Stimulated activated CD4-positive, alpha-beta T cell treated with anti-CD3 and anti-CD28 coated beads, Interleukin-2, amount 100 ng/mL, for 48 hours (primary cell): ENCODE results near the gene ZBTB7C.

Source experiments
- DNase-seq, 2 donors: peaks; one replicate each; pipeline ENCODE4 v3.0.0-alpha.2; 2020

The ZBTB7C gene

GRCh38 chr18:48048251-48048650 is 360.9 kb downstream of the ZBTB7C start:
- DNase-seq = no peak

DNA sequence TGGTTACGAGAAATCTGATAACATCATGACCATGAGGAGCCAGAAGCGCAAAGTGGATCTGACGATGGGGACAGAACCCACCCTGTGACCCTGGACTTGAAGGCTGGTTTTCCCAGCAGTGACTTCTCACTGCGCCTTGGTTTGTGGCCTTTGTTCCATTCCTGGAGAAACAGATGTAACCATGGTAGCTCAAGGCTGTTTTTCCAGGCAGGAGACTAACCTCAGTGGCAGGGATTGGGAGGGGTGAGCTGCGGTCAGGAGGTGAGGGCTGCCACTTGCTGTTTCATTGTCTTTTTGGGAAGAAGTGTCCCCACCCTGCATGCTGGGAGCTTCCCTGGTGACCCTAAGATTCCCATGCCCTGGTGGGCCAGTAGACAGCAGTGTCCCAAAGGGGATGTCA is 362.3 kb downstream of the ZBTB7C start:
- no peak for DNase-seq

DNA sequence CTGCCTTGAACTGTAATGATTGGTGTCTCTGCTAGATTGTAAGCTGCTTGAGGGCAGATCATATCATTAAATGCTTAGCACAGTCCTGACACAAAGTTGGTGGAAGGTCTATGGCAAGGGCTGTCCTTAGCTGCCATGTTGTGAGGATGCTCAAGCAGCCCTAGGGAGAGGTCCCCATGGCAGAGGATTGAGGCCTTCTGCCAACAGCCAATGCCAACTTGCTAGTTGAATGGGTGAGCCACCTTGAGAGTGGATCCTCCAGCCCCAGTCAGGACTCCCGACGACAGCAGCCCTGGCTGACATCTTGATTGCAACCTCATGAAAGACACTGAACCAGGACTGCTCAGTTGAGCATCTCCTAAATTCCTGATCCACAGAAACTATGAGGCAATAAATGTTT is 363.4 kb downstream of the ZBTB7C start:
- DNase-seq = no peak

DNA sequence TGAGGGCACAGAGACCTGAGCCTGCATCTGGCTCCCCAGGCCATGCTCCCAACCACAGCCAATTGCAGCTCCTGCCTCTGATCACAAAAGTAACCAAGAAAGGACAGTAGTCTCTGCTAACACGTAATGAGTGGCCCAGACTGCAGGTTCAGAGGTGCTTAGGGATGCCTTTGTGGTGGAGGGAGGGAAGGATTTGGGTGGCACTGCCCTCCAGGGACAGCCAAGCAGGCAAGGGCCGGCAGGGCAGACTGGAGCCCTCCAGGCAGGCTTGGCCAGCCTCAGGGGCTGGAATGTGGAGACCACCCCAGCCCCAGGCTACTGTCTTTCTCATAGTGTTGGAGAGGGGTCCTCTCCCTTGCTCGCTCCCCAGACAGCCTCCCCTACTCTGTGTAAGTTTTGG is 364.2 kb downstream of the ZBTB7C start:
- no peak for DNase-seq

DNA sequence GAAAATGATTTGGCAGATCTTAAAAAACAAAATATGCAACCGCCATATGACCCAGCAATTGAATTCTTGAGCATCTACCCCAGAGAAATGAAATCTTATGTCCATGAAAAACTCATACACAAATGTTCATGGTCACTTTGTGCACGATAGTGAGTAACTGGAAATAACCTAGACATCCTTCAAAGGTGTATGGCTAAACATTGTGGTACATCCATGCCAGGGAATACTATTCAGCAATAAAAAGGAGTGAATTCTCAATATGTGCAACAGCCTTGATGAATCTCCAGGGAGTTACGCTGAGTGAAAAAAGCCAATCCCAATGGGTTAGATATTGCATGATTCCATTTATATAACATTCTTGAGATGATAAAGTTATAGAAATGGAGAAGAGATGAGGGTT is 366.0 kb downstream of the ZBTB7C start:
- DNase-seq = no peak

DNA sequence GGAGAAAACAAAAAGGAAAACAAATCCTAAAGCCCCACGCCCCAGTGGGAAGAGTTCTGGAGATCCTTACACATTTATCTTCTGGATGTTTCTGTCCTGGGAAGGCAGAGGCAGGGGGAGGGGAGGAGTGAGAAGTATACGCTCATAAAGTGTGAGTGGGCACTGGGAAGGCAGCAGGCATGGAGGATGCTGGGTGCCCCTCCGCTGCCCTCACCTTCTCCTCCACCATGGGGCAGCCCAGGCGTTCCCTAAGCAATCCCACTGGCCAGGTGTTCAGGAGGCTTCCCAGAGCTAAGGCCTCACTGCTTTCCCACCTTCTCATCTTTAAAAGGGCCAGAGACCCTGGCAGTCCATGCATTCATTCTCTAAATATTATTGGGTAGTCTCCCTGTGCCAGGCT is 366.8 kb downstream of the ZBTB7C start:
- DNase-seq = no peak

- DNase-seq = no peak
Measured at GRCh38 chr18:48040457-48041110, 368.6 kb downstream of the ZBTB7C start.

DNA sequence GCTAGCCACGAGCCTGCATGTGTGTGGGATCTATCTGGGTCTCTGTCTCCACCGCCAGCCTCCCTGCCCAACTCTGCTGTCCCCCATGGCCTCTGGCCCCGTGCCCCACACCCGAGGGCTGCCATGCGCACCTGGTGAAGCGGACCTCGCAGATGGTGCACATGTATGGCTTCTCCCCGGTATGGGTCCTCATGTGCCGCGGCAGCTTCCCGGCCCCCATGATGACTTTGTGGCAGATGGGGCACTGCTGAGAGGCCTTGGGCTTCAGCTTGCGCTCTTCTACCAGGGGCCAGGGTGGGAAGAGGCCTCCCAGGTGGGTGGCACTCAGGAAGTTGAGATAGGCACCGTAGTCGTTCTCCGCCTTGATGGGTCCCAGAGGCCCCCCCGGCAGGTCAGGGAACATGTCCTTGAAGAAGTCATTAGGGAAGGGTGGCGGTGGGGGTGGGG is 369.4 kb downstream of the ZBTB7C start:
- no peak for DNase-seq

DNA sequence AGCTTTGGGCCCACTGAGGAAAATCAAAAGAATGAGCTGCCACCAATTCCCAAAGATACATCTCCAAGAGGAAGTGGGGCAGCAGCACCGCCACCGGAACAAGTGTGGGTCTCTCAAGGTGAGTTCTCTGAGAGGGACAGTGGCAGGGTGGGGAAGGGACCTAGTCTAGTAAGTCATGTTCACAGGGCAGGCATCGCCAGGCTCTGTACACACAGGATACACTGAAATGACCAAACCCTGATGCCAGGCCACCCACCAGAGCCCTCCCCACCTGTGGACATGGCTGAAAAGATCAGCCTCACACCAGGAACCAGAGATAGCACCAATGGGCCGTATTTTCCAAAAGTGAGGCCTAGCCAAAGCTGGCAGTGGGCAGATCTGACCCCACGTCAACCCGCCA is 370.5 kb downstream of the ZBTB7C start:
- no peak for DNase-seq

GRCh38 chr18:48037481-48038271 is 371.5 kb downstream of the ZBTB7C start:
- DNase-seq = no peak

- no peak for DNase-seq
Measured at GRCh38 chr18:48036641-48037421, 372.4 kb downstream of the ZBTB7C start.

GRCh38 chr18:48036226-48036625 is 373.0 kb downstream of the ZBTB7C start:
- DNase-seq = no peak

GRCh38 chr18:48035556-48035860 is 373.7 kb downstream of the ZBTB7C start:
- no peak for DNase-seq

- DNase-seq = no peak
Measured at GRCh38 chr18:48034651-48035555, 374.3 kb downstream of the ZBTB7C start.

GRCh38 chr18:48033790-48034650 is 375.2 kb downstream of the ZBTB7C start:
- DNase-seq = no peak

GRCh38 chr18:48032876-48033789 is 376.1 kb downstream of the ZBTB7C start:
- DNase-seq = no peak

- no peak for DNase-seq
Measured at GRCh38 chr18:48031641-48032040, 377.5 kb downstream of the ZBTB7C start.

- DNase-seq = no peak
Measured at GRCh38 chr18:48030616-48031480, 378.3 kb downstream of the ZBTB7C start.

GRCh38 chr18:48029296-48029986 is 379.7 kb downstream of the ZBTB7C start:
- DNase-seq = no peak
